NCI-H526 treated with DMSO at 0.1 percent for 48 hours (cell line): Measurements from ENCODE around the gene TTLL4.
"Not testable (repeated sequence)": the region's sequence is repeated elsewhere in the genome, so short reads cannot be mapped to it uniquely, and the experiment has no call there.

ENCODE experiments used
- DNase-seq: peaks from one replicate; lab custom pipeline; 2025; lab: John Stamatoyannopoulos, UW

TTLL4 gene

GRCh38 chr2:218745160-218745558 is 34.5 kb downstream of the TTLL4 start:
- DNase-seq = no peak

GRCh38 chr2:218745559-218746469 is 35.2 kb downstream of the TTLL4 start:
- no peak for DNase-seq

- no peak for DNase-seq
These were observed 35.8 kb downstream of the TTLL4 start for GRCh38 chr2:218746470-218746795.

- no peak for DNase-seq
These were observed 36.3 kb downstream of the TTLL4 start for GRCh38 chr2:218746960-218747359.

- no peak for DNase-seq
These were observed 38.3 kb downstream of the TTLL4 start for GRCh38 chr2:218748741-218749441.

GRCh38 chr2:218754201-218754600 is 43.6 kb downstream of the TTLL4 start:
- DNase-seq = no peak

- DNase-seq = no peak
These were observed 44.1 kb downstream of the TTLL4 start for GRCh38 chr2:218754781-218755180.

GRCh38 chr2:218755198-218755566 is 44.5 kb downstream of the TTLL4 start:
- no peak for DNase-seq

GRCh38 chr2:218755567-218756404 is 45.2 kb downstream of the TTLL4 start:
- no peak for DNase-seq

GRCh38 chr2:218756599-218757377 is 46.2 kb downstream of the TTLL4 start:
- no peak for DNase-seq

GRCh38 chr2:218761795-218762194 is 51.2 kb downstream of the TTLL4 start:
- no peak for DNase-seq

- DNase-seq = not testable (repeated sequence)
These were observed 62.1 kb downstream of the TTLL4 start for GRCh38 chr2:218772759-218773158.

- no peak for DNase-seq
These were observed 63.2 kb downstream of the TTLL4 start for GRCh38 chr2:218773881-218774280.

GRCh38 chr2:218776488-218776887 is 65.9 kb downstream of the TTLL4 start:
- DNase-seq = no peak

GRCh38 chr2:218777276-218777990 is 66.8 kb downstream of the TTLL4 start:
- DNase-seq = no peak

GRCh38 chr2:218780046-218780445 is 69.4 kb downstream of the TTLL4 start:
- DNase-seq = no peak

- no peak for DNase-seq
These were observed 70.4 kb downstream of the TTLL4 start for GRCh38 chr2:218780851-218781690.

- DNase-seq = no peak
These were observed 71.3 kb downstream of the TTLL4 start, which contains the start of gene CYP27A1 for GRCh38 chr2:218781691-218782527. TSS of gene CYP27A1 (plus strand) at chr2:218782147. CDS start at chr2:218782183, 36 bp downstream.

- DNase-seq = peak; percentile 40
These were observed 71.9 kb downstream of the TTLL4 start for GRCh38 chr2:218782528-218782844.
